ENCODE measurements around the gene AKR1B15. TPM values are rescaled to one million over a fixed set of nuclear protein-coding genes. Genes with fewer than 3 reads are reported as not detected.

Gene AKR1B15
- total RNA-seq = 1 to 10 TPM in 1 of 4 donors, not detected in 3; 1.9 TPM

DNA sequence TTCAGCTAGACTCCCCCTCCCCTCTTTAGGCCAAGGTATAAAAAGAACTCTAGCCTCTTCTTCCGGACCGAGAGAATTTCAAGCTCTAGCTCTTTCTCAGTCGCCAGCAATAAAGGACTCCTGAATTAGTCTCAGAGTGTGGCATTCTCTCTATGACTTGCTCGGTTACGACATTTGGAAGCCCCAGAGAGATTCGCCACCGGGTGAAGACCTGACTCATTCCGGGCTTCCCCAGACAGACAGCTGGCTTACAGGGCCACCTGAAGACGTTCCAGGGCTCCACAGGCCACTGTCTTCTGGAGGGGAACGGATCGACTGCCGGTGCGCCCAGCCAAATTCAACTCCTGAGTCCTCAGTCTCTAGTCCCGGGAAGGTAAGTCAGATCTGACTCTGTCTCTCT lies at the start of gene AKR1B15:
Gene AKR1B15, plus strand, starts transcription at position 234 of the 400 bp plus-strand sequence. CDS start 15,510 bp downstream, outside the sequence.
- DNase-seq = no peak
- Histone ChIP-seq H3K36me3 (no peaks in the 10 kb centered on the region), H3K4me3 (no peak within 1 kb of the TSS), H3K27me3 (no peaks in the 10 kb centered on the region), H3K27ac (peak within 1 kb of the TSS in 1 of 4 donors; percentile 37), H3K4me1 (no peaks in the 10 kb centered on the region), H3K9me3 (no peaks in the 10 kb centered on the region)
- TF ChIP-seq POLR2A (IDR thresholded peaks at IDR 0.05) = no peak
- TF ChIP-seq, protein P1, sequence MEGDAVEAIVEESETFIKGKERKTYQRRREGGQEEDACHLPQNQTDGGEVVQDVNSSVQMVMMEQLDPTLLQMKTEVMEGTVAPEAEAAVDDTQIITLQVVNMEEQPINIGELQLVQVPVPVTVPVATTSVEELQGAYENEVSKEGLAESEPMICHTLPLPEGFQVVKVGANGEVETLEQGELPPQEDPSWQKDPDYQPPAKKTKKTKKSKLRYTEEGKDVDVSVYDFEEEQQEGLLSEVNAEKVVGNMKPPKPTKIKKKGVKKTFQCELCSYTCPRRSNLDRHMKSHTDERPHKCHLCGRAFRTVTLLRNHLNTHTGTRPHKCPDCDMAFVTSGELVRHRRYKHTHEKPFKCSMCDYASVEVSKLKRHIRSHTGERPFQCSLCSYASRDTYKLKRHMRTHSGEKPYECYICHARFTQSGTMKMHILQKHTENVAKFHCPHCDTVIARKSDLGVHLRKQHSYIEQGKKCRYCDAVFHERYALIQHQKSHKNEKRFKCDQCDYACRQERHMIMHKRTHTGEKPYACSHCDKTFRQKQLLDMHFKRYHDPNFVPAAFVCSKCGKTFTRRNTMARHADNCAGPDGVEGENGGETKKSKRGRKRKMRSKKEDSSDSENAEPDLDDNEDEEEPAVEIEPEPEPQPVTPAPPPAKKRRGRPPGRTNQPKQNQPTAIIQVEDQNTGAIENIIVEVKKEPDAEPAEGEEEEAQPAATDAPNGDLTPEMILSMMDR (IDR thresholded peaks at IDR 0.05) = no peak

DNA sequence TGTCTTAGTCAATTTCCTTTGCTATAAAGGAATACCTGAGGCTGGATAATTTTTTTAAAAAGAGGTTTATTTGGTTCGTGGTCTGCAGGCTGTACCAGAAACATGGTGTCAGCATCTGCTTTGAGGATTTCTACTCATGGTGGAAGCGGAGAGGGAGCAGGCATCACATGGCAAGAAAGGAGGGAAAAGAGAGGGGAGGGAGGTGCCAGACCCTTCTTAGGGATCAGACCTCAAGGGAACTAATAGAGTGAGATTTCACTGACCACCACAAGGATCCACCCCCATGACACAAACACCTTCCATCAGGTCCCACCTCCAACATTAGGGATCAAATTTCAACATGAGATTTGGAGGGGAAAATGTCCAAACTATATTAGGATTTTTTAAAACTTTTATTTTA lies 48.5 kb upstream of the AKR1B15 start:
- no peak for TF ChIP-seq POLR2A (IDR thresholded peaks at IDR 0.05)
- TF ChIP-seq, protein P1 (IDR thresholded peaks at IDR 0.05) = no peak
- Histone ChIP-seq H3K27ac (no peak overlapping the region), H3K36me3 (no peaks in the 10 kb centered on the region), H3K27me3 (no peaks in the 10 kb centered on the region), H3K4me3 (no peak overlapping the region), H3K9me3 (no peaks in the 10 kb centered on the region), H3K4me1 (no peaks in the 10 kb centered on the region)
- DNase-seq = no peak

DNA sequence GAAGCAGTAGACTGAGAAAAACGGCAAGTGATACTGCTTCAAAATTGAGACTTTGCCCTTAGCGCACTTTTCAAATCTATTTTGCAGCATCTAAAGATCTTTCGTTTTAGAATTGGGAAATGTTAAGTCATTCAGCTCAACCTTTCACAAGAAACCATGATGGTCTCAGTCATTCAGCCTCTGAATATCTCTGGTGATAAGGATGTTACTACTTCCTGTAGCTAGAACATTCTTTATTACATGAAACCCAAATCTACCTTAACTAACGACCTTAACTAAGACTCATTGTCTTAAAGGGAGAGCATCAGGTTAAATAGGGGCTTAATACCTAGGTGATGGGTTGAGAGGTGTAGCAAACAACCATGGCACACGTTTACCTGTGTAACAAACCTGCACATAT lies 47.9 kb upstream of the AKR1B15 start:
- H3K27ac ChIP-seq = no peak overlapping the region
- no peaks in the 10 kb centered on the region for H3K4me1 ChIP-seq
- no peak for DNase-seq
- H3K4me3 ChIP-seq = no peak overlapping the region
- H3K36me3 ChIP-seq = no peaks in the 10 kb centered on the region
- no peaks in the 10 kb centered on the region for H3K9me3 ChIP-seq
- TF ChIP-seq, protein P1 (IDR thresholded peaks at IDR 0.05) = no peak
- TF ChIP-seq POLR2A (IDR thresholded peaks at IDR 0.05) = no peak
- H3K27me3 ChIP-seq = no peaks in the 10 kb centered on the region

DNA sequence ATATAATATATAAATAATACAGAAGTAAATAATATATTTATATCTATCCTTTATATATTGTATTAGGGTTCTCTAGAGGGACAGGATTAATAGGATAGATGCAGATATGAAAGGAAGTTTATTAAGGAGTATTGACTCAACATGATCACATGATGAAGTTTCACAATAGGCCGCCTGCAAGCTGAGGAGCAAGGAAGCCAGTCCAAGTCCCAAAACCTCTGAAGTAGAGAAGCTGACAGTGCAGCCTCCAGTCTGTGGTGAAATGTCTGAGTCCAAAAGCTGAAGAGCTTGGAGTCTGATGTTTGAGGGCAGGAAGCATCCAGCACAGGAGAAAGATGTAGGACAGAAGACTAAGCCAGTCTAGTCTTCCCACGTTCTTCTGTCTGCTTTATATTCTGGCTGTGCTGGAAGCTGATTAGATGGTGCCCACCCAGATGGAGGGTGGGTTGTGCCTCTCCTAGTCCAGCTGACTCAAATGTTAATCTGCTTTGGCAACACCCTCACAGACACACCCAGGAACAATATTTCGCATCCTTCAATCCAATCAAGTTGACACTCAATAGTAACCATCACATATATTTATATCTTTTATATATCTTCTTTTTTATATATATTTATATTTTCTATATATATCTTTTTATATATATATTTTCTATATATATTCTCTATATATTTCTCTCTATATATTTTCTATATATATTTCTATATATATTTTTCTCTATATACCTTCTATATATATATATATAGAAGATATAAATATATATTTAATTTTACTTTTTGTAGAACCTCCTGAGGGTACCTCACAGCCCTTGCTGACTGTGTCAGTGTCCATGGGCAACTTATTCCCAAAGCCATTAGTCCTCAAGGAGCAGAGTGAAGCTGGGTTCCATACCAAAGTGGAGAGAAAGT lies 46.2 kb upstream of the AKR1B15 start:
- H3K27me3 ChIP-seq = no peaks in the 10 kb centered on the region
- H3K36me3 ChIP-seq = no peaks in the 10 kb centered on the region
- DNase-seq = peak in 1 of 3 donors; percentile 57
- no peak overlapping the region for H3K4me3 ChIP-seq
- H3K4me1 ChIP-seq = no peaks in the 10 kb centered on the region
- H3K9me3 ChIP-seq = no peaks in the 10 kb centered on the region
- H3K27ac ChIP-seq = no peak overlapping the region
- no peak for TF ChIP-seq POLR2A (IDR thresholded peaks at IDR 0.05)
- TF ChIP-seq, protein P1 (IDR thresholded peaks at IDR 0.05) = no peak

DNA sequence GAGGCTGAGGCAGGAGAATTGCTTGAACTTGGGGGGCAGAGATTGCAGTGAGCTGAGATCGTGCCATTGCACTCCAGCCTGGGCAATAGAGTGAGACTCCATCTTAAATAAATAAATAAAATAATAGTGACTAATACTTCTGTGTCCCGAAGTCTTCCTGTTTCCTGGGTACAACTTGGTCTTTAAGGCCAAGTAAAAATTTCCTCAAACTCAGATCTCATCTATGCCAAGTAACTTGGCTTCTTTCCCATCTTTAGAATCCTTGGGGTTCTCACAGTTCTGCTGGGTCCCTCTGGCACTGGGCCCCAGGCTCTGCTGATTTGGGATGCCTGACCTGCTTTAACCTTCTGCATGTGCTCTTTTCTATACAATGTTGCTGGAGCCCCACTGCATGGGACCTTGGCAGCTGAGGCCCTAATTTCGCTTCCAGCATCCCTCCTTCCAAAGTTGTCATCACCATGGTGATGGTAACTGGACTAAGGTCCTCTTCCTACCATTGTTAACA lies 44.2 kb upstream of the AKR1B15 start:
- TF ChIP-seq POLR2A (IDR thresholded peaks at IDR 0.05) = no peak
- TF ChIP-seq, protein P1 (IDR thresholded peaks at IDR 0.05) = no peak
- no peaks in the 10 kb centered on the region for H3K9me3 ChIP-seq
- no peak overlapping the region for H3K4me3 ChIP-seq
- H3K27ac ChIP-seq = no peak overlapping the region
- no peak for DNase-seq
- H3K36me3 ChIP-seq = no peaks in the 10 kb centered on the region
- H3K4me1 ChIP-seq = no peaks in the 10 kb centered on the region
- H3K27me3 ChIP-seq = no peaks in the 10 kb centered on the region

Measured in Peyer's patch (tissue), 4 donors.